A549 (cell line): ENCODE data around the gene IFITM1. TPM values are rescaled to one million over a fixed set of nuclear protein-coding genes. Genes with fewer than 3 reads are reported as not detected.

Experiments
- ATAC-seq, 2 experiments: fragments of 200-7000 bp in 1 of 2; fragments of >200 bp in 1 of 2; cut with Nextera tagmentation in 1 of 2; cut with Tn5 transposase in 1 of 2; 3 replicates each; pipeline versions ENCODE4 v1.8.0 to v1.9.1; 2018 to 2020; ENCODE audit warnings: mild to moderate bottlenecking in 1 of 2, moderate library complexity in 1 of 2
- CTCF ChIA-PET: fragments of 300-600 bp; sonication (Branson Sonifier 250); formaldehyde crosslinking; extraction: SDS; loops from one replicate; lab custom pipeline; 2021; ENCODE audit warnings: antibody characterized with exemption, inconsistent platforms; lab: Yijun Ruan, JAX
- POLR2A ChIA-PET: fragments of 350-600 bp; formaldehyde crosslinking; extraction: SDS; loops from one replicate; lab custom pipeline; 2021; ENCODE audit warnings: antibody characterized with exemption, inconsistent platforms; lab: Yijun Ruan, JAX
- DNase-seq, 2 experiments: peaks; one replicate each; pipeline versions ENCODE4 v3.0.0 to v3.0.0-alpha.2; 2011 to 2016; ENCODE audit warnings: low read depth in 1 of 2, low spot score in 1 of 2
- FAIRE-seq: peaks from 2 replicates; lab custom pipeline; 2011; peaks lifted over from hg19 to GRCh38; lab: Jason Lieb, UNC
- H3K27ac ChIP-seq, 2 experiments: fragments of >200 bp; sonication (Bioruptor Twin); formaldehyde crosslinking; 3 replicates each; pipeline ENCODE4 v1.5.1; 2016 to 2017
- H3K4me1 ChIP-seq: fragments of >200 bp; sonication (Bioruptor Twin); formaldehyde crosslinking; 3 replicates; pipeline ENCODE4 v1.6.1; 2016
- H3K4me2 ChIP-seq: fragments of >200 bp; sonication (Bioruptor Twin); formaldehyde crosslinking; 3 replicates; pipeline ENCODE4 v1.6.1; 2016
- H3K4me3 ChIP-seq: fragments of >200 bp; sonication (Bioruptor Twin); formaldehyde crosslinking; 3 replicates; pipeline ENCODE4 v1.5.1; 2016
- H3K9me3 ChIP-seq: fragments of >200 bp; sonication (Bioruptor Twin); formaldehyde crosslinking; 3 replicates; pipeline ENCODE4 v1.6.1; 2016
- ATOH8 ChIP-seq: fragments of 250-450 bp; sonication (Bioruptor Pico); IDR thresholded peaks from 2 replicates; pipeline ENCODE4 v1.5.0; 2020; ENCODE audit warnings: low read depth, mild to moderate bottlenecking, moderate library complexity
- CBX8 ChIP-seq: fragments of 200-600 bp; sonication (generic); IDR thresholded peaks from 2 replicates; pipeline ENCODE4 v1.6.1; 2016
- CHD4 ChIP-seq: fragments of 200-600 bp; sonication (generic); IDR thresholded peaks from 2 replicates; pipeline ENCODE4 v1.6.1; 2016; ENCODE audit warnings: antibody characterized with exemption, mild to moderate bottlenecking, borderline replicate concordance
- JUNB ChIP-seq: fragments of >200 bp; sonication (Bioruptor Twin); formaldehyde crosslinking; IDR thresholded peaks from 2 replicates; pipeline ENCODE4 v1.6.1; 2016
- NPAS2 ChIP-seq: fragments of 250-450 bp; sonication (Bioruptor Pico); IDR thresholded peaks from 2 replicates; pipeline ENCODE4 v1.8.0; 2022; ENCODE audit warnings: mild to moderate bottlenecking, moderate library complexity, borderline replicate concordance
- RARB ChIP-seq: fragments of 250-450 bp; sonication (Bioruptor Pico); IDR thresholded peaks from 2 replicates; pipeline ENCODE4 v1.8.0; 2021; ENCODE audit warnings: mild to moderate bottlenecking, moderate library complexity
- REST ChIP-seq: fragments of 200-600 bp; sonication (generic); IDR thresholded peaks from 2 replicates; pipeline ENCODE4 v1.6.1; 2016; ENCODE audit warnings: antibody characterized with exemption, mild to moderate bottlenecking, moderate library complexity
- WGBS: methylation state at CpG from one replicate; pipeline ENCODE4 v1.1.6; 2017; ENCODE audit errors: missing lambda C conversion rate; 5-methylcytosine and 5-hydroxymethylcytosine counted together
- polyA minus RNA-seq: library from RNA; depleted of rRNA, polyadenylated mRNA; stranded (reverse); fragments of >200 nt; gene quantifications from 2 replicates; pipeline ENCODE4 v1.2.3, GENCODE V29; 2011; rRNA and poly(A)+ RNA removed
- polyA plus RNA-seq, 4 experiments: library from polyadenylated mRNA; depleted of rRNA in 3 of 4; stranded (reverse); fragments of >200 nt; fragmentation: RNase III in 1 of 4; extraction: RNeasy Plus Mini Kit Qiagen cat#74134 plus additional on column Dnase treatment in 1 of 4; gene quantifications; 2 replicates in 3 of 4; 3 replicates in 1 of 4; pipeline ENCODE4 v1.2.3, GENCODE V29; 2011 to 2017

The IFITM1 gene
- polyA plus RNA-seq (2011; rRNA removed) (1.7 and 2.4 TPM in 2 replicates), polyA plus RNA-seq (2017; fragmentation: RNase III; extraction: RNeasy Plus Mini Kit Qiagen cat#74134 plus additional on column Dnase treatment) (0.14 to 0.16 TPM in 2 of 3 replicates, not detected in the other), polyA minus RNA-seq (1.6 and 2.0 TPM in 2 replicates)
- polyA plus RNA-seq (2012; cell fraction: cytosol; rRNA removed), result 0.41 and 0.44 TPM in 2 replicates
- polyA plus RNA-seq (2012; cell fraction: nucleus; rRNA removed), result 0.21 and 0.22 TPM in 2 replicates

- no peaks in the 10 kb centered on the region for H3K9me3 ChIP-seq
- WGBS, result 84% methylated on average over 16 of the region's 18 CpGs
- H3K27ac ChIP-seq, result peak within 1 kb of the TSS in 1 of 2 experiments; percentile 63; a peak in 3 of 6 replicates
- H3K4me2 ChIP-seq, result no peak within 1 kb of the TSS
- no peak within 1 kb of the TSS for H3K4me3 ChIP-seq
- ChIA-PET CTCF (no interaction called here), POLR2A (no interaction called here)
- no peak for FAIRE-seq
- H3K4me1 ChIP-seq, result peaks cover 11% of the 10 kb centered on the region; the same call in 2 of the 3 replicates
- ATAC-seq, result no peak
- TF ChIP-seq NPAS2 (CRISPR knock-in tag), result no peak
- no peak for TF ChIP-seq RARB (CRISPR knock-in tag)
- TF ChIP-seq CBX8, result no peak
- TF ChIP-seq ATOH8, result no peak
- TF ChIP-seq REST, result no peak
- TF ChIP-seq, all 56 proteins: peak for 0
- DNase-seq, result no peak
Observed at GRCh38 chr11:313787-314553, at the start of gene IFITM1. Gene IFITM1, plus strand, starts transcription at chr11:314040. Its CDS starts 131 bp downstream, at chr11:314171.

- ATAC-seq, result no peak; a peak in 1 of 6 replicates
- peak in 1 of 2 experiments; percentile 48 for DNase-seq
Observed at GRCh38 chr11:266676-267439, 47.0 kb upstream of the IFITM1 start.

More at GRCh38 chr11:266676-267439, 47.0 kb upstream of the IFITM1 start:
- Histone ChIP-seq H3K4me3 (peak overlapping the region; percentile 24; the same call in 2 of the 3 replicates), H3K4me1 (peaks cover 7% of the 10 kb centered on the region), H3K27ac (peak overlapping the region in 1 of 2 experiments; percentile 52; a peak in 2 of 6 replicates), H3K4me2 (peak overlapping the region; percentile 38; the same call in 2 of the 3 replicates), H3K9me3 (peaks cover 8% of the 10 kb centered on the region; the same call in 2 of the 3 replicates)
- WGBS, result 70% methylated on average over 6 of the region's 13 CpGs
- CTCF ChIA-PET, result interaction anchor here (1.3 to 1.4 kb wide), 2 partner anchors 13 to 17 kb away, joined by 3 to 5 read pairs; no protein-coding TSS in a partner anchor
- no peak for FAIRE-seq
- TF ChIP-seq REST (no peak), JUNB (no peak), CHD4 (no peak)
- POLR2A ChIA-PET, result interaction anchor here (1.2 kb wide), 1 partner anchor 60 kb away, joined by 3 read pairs; the partner anchor contains the start of genes BET1L and RIC8A
